HG03159 (cell line): ENCODE measurements around the gene HBG2.
A peak's percentile ranks its signal among the peaks of the same experiment; 100 is the strongest.
"Not testable (repeated sequence)": the region's sequence is repeated elsewhere in the genome, so short reads cannot be mapped to it uniquely, and the experiment has no call there.

Experiments used
- ATAC-seq: cut with Tn5 transposase; IDR thresholded peaks from one replicate; pipeline ENCODE4 v1.9.1; 2021; ENCODE audit warnings: mild to moderate bottlenecking, moderate library complexity; ENCODE audit not compliant: unreplicated experiment

Gene HBG2

DNA sequence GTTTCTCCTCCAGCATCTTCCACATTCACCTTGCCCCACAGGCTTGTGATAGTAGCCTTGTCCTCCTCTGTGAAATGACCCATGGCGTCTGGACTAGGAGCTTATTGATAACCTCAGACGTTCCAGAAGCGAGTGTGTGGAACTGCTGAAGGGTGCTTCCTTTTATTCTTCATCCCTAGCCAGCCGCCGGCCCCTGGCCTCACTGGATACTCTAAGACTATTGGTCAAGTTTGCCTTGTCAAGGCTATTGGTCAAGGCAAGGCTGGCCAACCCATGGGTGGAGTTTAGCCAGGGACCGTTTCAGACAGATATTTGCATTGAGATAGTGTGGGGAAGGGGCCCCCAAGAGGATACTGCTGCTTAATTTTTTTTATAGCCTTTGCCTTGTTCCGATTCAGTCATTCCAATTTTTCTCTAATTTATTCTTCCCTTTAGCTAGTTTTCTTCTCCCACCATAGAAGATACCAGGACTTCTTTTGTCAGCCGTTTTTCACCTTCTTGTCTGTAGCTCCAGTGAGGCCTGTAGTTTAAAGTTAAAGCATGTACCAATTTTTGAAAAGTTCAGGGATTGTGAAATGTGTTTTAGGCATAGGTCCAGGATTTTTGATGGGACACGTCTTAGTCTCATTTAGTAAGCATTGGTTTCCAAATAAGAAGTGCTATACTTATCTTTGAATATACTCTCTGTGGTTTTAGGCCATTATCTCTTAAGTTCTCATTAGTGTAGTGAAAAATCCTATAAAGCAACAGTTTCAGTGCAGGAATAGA, at the start of gene HBG2:
Gene HBG2 (minus strand): TSS at position 136 of the 768 bp plus-strand sequence. CDS start 53 bp downstream, at position 83.
- not testable (repeated sequence) for ATAC-seq

- ATAC-seq, result no peak
Observed at GRCh38 chr11:5304046-5304445, 49.5 kb upstream of the HBG2 start.

- no peak for ATAC-seq
Observed at GRCh38 chr11:5303626-5304025, 49.0 kb upstream of the HBG2 start.

DNA sequence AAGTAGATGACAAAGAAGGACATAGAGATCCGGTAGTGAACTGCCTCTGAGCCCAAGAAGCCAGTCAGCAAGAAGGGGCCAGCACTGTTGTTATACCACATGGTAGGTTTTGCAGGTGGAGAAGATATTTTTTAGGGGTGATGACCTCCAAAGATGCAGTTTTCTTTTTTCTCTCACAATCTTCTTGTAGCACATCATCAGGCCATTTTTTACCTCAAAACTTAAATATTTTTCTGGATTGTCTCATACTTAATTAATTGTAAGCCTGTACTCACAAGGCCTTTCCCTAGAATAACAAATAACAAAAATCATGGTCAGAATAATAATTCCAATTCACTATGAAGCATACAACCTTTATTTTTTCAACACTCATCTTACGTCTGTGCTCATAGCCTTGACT, 47.3 kb upstream of the HBG2 start, which contains the start of gene OR51B4:
Gene OR51B4 (minus strand): TSS at position 101 of the 400 bp plus-strand sequence. CDS start 0 bp downstream, at position 101.
- ATAC-seq, result no peak

DNA sequence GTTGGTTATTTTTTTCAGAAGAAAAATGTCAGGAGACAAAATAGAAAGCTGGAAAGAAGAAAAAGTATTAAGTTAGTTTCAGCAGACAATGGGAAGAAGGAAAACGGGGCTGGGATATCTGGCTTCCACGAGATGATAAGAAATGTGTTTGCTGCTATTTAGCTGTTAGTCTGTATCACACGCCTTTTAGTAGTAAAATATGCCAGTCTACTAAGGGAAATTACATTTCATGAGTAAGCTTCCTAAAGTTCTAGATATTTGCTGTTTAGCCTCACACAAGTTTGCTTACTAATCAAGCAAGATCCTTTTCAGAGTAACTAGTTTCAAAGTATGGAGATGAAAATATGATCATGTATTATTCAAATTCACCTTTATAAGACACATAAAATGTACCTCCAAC, 45.7 kb upstream of the HBG2 start:
- ATAC-seq, result no peak

- ATAC-seq, result no peak
Observed at GRCh38 chr11:5298451-5298850, 43.9 kb upstream of the HBG2 start.

GRCh38 chr11:5297721-5298323, 43.2 kb upstream of the HBG2 start:
- ATAC-seq, result no peak

- not testable (repeated sequence) for ATAC-seq
Observed at GRCh38 chr11:5294342-5294995, 39.9 kb upstream of the HBG2 start.

- ATAC-seq, result no peak
Observed at GRCh38 chr11:5293028-5293427, 38.4 kb upstream of the HBG2 start.

- peak; percentile 97 for ATAC-seq
Observed at GRCh38 chr11:5291207-5291838, 36.7 kb upstream of the HBG2 start.

DNA sequence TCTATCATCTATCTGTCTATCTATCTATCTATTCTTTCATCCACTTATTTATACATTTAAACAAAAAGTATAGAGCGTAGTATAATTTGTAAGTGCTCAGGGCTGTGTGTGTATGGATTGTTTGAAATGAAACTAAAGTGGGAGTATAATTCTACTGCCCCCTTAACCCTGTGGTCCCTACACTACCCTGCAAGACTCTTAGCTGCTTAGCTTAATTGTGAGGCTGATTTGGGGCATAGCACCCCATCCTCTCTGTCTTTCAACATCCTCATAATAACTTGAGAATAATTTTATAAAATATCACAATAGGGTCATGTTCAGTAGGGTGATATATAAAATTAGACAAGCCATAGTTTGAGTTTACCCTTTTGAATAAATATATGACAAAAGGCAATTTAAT, 35.5 kb upstream of the HBG2 start:
- ATAC-seq, result no peak

DNA sequence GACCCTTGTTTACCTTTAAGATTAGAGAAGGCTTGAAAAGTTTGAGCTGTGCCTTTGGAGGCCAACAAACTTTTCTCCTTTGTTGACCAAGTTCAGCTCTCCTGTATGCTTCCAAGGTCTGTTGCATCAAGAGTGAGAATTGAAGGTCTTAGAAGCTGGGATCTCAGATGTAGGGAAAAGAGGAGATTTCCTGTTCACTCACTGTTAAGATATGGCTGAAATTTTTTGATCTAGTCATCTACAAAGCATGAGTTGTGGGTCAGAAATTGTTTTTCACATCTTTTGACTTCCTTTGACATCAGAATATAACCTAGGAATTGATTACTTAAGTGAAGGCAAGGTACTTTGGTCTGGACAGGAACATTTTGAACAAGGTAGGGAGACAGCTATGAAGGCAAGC, 35.1 kb upstream of the HBG2 start:
- no peak for ATAC-seq

GRCh38 chr11:5288906-5289550, 34.4 kb upstream of the HBG2 start:
- no peak for ATAC-seq

- no peak for ATAC-seq
Observed at GRCh38 chr11:5288108-5288905, 33.7 kb upstream of the HBG2 start.

DNA sequence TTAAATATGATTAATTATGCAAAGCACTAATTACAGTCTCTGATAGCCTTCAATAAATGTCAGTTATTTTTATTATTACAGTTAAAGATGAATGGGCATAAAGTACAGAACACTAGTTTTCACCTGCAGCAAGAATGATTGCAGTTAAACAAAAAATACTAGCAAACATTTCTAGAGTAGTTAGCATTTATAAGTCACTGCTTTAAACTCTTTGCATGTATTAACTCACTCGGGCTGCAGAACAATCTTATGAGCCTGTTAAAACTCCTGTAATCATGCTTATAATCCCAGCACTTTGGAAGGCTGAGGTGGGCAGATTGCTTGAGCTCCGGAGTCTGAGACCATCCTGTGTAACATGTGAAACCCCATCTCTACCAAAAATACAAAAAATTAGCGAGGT, 32.3 kb upstream of the HBG2 start:
- ATAC-seq, result no peak

GRCh38 chr11:5286351-5286750, 31.8 kb upstream of the HBG2 start:
- ATAC-seq, result no peak

GRCh38 chr11:5285703-5286340, 31.2 kb upstream of the HBG2 start:
- ATAC-seq, result no peak

DNA sequence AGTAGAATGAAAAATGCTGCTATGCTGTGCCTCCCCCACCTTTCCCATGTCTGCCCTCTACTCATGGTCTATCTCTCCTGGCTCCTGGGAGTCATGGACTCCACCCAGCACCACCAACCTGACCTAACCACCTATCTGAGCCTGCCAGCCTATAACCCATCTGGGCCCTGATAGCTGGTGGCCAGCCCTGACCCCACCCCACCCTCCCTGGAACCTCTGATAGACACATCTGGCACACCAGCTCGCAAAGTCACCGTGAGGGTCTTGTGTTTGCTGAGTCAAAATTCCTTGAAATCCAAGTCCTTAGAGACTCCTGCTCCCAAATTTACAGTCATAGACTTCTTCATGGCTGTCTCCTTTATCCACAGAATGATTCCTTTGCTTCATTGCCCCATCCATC, 30.1 kb upstream of the HBG2 start:
- no peak for ATAC-seq

DNA sequence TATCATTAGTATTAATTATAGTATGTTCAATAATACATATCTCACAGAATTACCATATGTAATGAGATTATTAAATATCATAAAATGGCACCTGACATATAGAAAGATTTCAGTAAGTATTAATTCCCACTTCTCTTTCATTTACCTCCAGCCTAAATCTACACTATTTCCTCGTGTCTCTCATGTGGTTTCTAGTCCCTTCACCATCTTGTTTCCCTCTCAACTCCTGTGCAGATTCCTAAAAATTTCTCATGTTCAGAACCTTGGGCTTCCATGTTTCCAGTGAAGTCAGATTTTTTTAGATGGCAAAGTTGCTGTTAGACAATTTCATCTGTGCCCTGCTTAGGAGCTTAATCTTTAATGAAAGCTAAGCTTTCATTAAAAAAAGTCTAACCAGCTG, 29.3 kb upstream of the HBG2 start:
- no peak for ATAC-seq

GRCh38 chr11:5283086-5283485, 28.5 kb upstream of the HBG2 start:
- no peak for ATAC-seq
